H9 (cell line): ENCODE measurements around the gene CCDC33. TPM values are rescaled to one million over a fixed set of nuclear protein-coding genes. Genes with fewer than 3 reads are reported as not detected.

Experiments used
- DNase-seq: peaks from one replicate; pipeline ENCODE4 v3.0.0-alpha.2; 2017
- H2AFZ ChIP-seq: one replicate; pipeline ENCODE4 v1.6.1; 2013; ENCODE audit warnings: mild to moderate bottlenecking, low read length, control low read depth, moderate library complexity
- H2AK5ac ChIP-seq: 2 replicates; pipeline ENCODE4 v1.6.1; 2013; ENCODE audit warnings: low read length, control low read depth, mixed read lengths; ENCODE audit not compliant: insufficient read length
- H2BK120ac ChIP-seq: one replicate; pipeline ENCODE4 v1.6.1; 2013; ENCODE audit warnings: low read depth, mild to moderate bottlenecking, low read length, control low read depth, inconsistent platforms; ENCODE audit not compliant: poor library complexity, severe bottlenecking
- H2BK12ac ChIP-seq: 2 replicates; pipeline ENCODE4 v1.6.1; 2013; ENCODE audit warnings: low read length, control low read depth, mixed read lengths, low read depth; ENCODE audit not compliant: insufficient read length
- H2BK15ac ChIP-seq: 2 replicates; pipeline ENCODE4 v1.6.1; 2013; ENCODE audit warnings: low read depth, low read length, control low read depth
- H2BK20ac ChIP-seq: one replicate; pipeline ENCODE4 v1.6.1; 2013; ENCODE audit warnings: low read depth, mild to moderate bottlenecking, low read length, control low read depth, inconsistent platforms; ENCODE audit not compliant: poor library complexity, severe bottlenecking
- H2BK5ac ChIP-seq: 2 replicates; pipeline ENCODE4 v1.6.1; 2013; ENCODE audit warnings: low read length, control low read depth, mixed read lengths; ENCODE audit not compliant: insufficient read length
- H3K14ac ChIP-seq: 2 replicates; pipeline ENCODE4 v1.6.1; 2013; ENCODE audit warnings: low read length, control low read depth; ENCODE audit not compliant: insufficient read depth
- H3K18ac ChIP-seq: 2 replicates; pipeline ENCODE4 v1.6.1; 2013; ENCODE audit warnings: low read depth, mild to moderate bottlenecking, mixed read lengths, low read length, control low read depth; ENCODE audit not compliant: insufficient read length
- H3K23ac ChIP-seq: 2 replicates; pipeline ENCODE4 v1.6.1; 2013; ENCODE audit warnings: low read length, control low read depth, mixed read lengths, low read depth; ENCODE audit not compliant: insufficient read length
- H3K23me2 ChIP-seq: 2 replicates; pipeline ENCODE4 v1.6.1; 2013; ENCODE audit warnings: low read depth, mild to moderate bottlenecking, mixed read lengths, low read length, control low read depth; ENCODE audit not compliant: insufficient read length, poor library complexity, severe bottlenecking
- H3K27ac ChIP-seq: 2 replicates; pipeline ENCODE4 v1.5.1; 2013; ENCODE audit warnings: low read length, control low read depth, mixed read lengths, low read depth; ENCODE audit not compliant: insufficient read length
- H3K27me3 ChIP-seq: 2 replicates; pipeline ENCODE4 v1.6.1; 2013; ENCODE audit warnings: low read length, control low read depth, inconsistent platforms; ENCODE audit not compliant: insufficient read depth
- H3K4ac ChIP-seq: 2 replicates; pipeline ENCODE4 v1.6.1; 2013; ENCODE audit warnings: low read depth, mild to moderate bottlenecking, control low read depth, inconsistent platforms, low read length, moderate library complexity
- H3K4me1 ChIP-seq: 2 replicates; pipeline ENCODE4 v1.6.1; 2013; ENCODE audit warnings: low read length, control low read depth, inconsistent platforms; ENCODE audit not compliant: insufficient read depth
- H3K4me2 ChIP-seq: 2 replicates; pipeline ENCODE4 v1.6.1; 2013; ENCODE audit warnings: low read length, control low read depth, mixed read lengths; ENCODE audit not compliant: insufficient read length, insufficient read depth
- H3K56ac ChIP-seq: 2 replicates; pipeline ENCODE4 v1.6.1; 2013; ENCODE audit warnings: low read depth, mild to moderate bottlenecking, mixed read lengths, low read length, control low read depth; ENCODE audit not compliant: insufficient read length
- H3K79me1 ChIP-seq: 2 replicates; pipeline ENCODE4 v1.6.1; 2013; ENCODE audit warnings: low read depth, mild to moderate bottlenecking, moderate library complexity, low read length, control low read depth, inconsistent platforms; ENCODE audit not compliant: insufficient read depth, poor library complexity, severe bottlenecking
- H3K79me2 ChIP-seq: 2 replicates; pipeline ENCODE4 v1.6.1; 2013; ENCODE audit warnings: low read length, control low read depth, inconsistent platforms; ENCODE audit not compliant: insufficient read depth
- H3K9ac ChIP-seq: 2 replicates; pipeline ENCODE4 v1.6.1; 2013; ENCODE audit warnings: low read length, control low read depth, mixed read lengths; ENCODE audit not compliant: insufficient read length; ENCODE audit errors: extremely low read depth
- H3K9me3 ChIP-seq: one replicate; pipeline ENCODE4 v1.6.1; 2013; ENCODE audit warnings: low read depth, low read length, inconsistent platforms; ENCODE audit not compliant: control insufficient read depth
- H3T11ph ChIP-seq: one replicate; pipeline ENCODE4 v1.6.1; 2013; ENCODE audit warnings: mild to moderate bottlenecking, low read length, control low read depth, inconsistent platforms
- H4K20me1 ChIP-seq: one replicate; pipeline ENCODE4 v1.6.1; 2013; ENCODE audit not compliant: control insufficient read depth, insufficient read length, insufficient read depth
- H4K5ac ChIP-seq: 2 replicates; pipeline ENCODE4 v1.6.1; 2013; ENCODE audit warnings: low read depth, mild to moderate bottlenecking, mixed read lengths, low read length, control low read depth; ENCODE audit not compliant: insufficient read length
- H4K8ac ChIP-seq: replicated peaks from 2 replicates; pipeline ENCODE4 v1.6.1; 2013; ENCODE audit warnings: low read length, control low read depth, mixed read lengths, low read depth; ENCODE audit not compliant: insufficient read length
- H4K91ac ChIP-seq: 2 replicates; pipeline ENCODE4 v1.6.1; 2013; ENCODE audit warnings: low read depth, mild to moderate bottlenecking, moderate library complexity, mixed read lengths, low read length, control low read depth; ENCODE audit not compliant: insufficient read length
- H3K27ac Mint-ChIP-seq, 3 experiments: 2 replicates in 2 of 3; 3 replicates in 1 of 3; pipeline ENCODE4 v1.8.0; 2020 to 2021; ENCODE audit warnings: mixed read lengths in 3 of 3, mild to moderate bottlenecking in 1 of 3, moderate library complexity in 1 of 3
- H3K27me3 Mint-ChIP-seq: 2 replicates; pipeline ENCODE4 v1.8.0; 2021; ENCODE audit warnings: low read depth, mild to moderate bottlenecking, moderate library complexity, mixed read lengths
- H3K36me3 Mint-ChIP-seq, 3 experiments: 2 replicates in 2 of 3; 3 replicates in 1 of 3; pipeline ENCODE4 v1.8.0; 2020 to 2021; ENCODE audit warnings: low read depth in 3 of 3, mixed read lengths in 3 of 3; ENCODE audit not compliant: insufficient read depth in 1 of 3
- H3K4me1 Mint-ChIP-seq, 2 experiments: 2 replicates each; pipeline ENCODE4 v1.8.0; 2020; ENCODE audit warnings: mixed read lengths in 2 of 2
- H3K4me3 Mint-ChIP-seq, 2 experiments: 2 replicates in 1 of 2; 3 replicates in 1 of 2; pipeline ENCODE4 v1.8.0; 2020 to 2021; ENCODE audit warnings: mild to moderate bottlenecking in 2 of 2, mixed read lengths in 2 of 2, moderate library complexity in 1 of 2
- H3K9me3 Mint-ChIP-seq, 2 experiments: 2 replicates in 1 of 2; 3 replicates in 1 of 2; pipeline ENCODE4 v1.8.0; 2020; ENCODE audit warnings: mild to moderate bottlenecking in 2 of 2, mixed read lengths in 2 of 2, moderate library complexity in 1 of 2
- CTCF ChIP-seq: fragments of 200-600 bp; sonication (generic); conservative IDR thresholded peaks from 3 replicates; pipeline ENCODE4 v1.8.0; 2021; ENCODE audit warnings: antibody characterized with exemption, mild to moderate bottlenecking
- WGBS: extraction: QIAGEN DNeasy Blood & Tissue Kit; methylation state at CpG from one replicate; pipeline ENCODE4 v1.1.7; 2013; ENCODE audit warnings: missing lambda C conversion rate, low lambda C conversion rate, mixed read lengths; ENCODE audit not compliant: insufficient read length; ENCODE audit errors: extremely low coverage; 5-methylcytosine and 5-hydroxymethylcytosine counted together
- total RNA-seq: library from RNA; stranded (reverse); gene quantifications from 2 replicates; pipeline ENCODE4 v1.2.1, GENCODE V29; 2021

The CCDC33 gene
- total RNA-seq, 1 experiment from 2014 or later = 4.6 TPM

GRCh38 chr15:74208901-74209559 lies 27.1 kb upstream of the CCDC33 start:
- H3K9me3 Mint-ChIP-seq = no peaks in the 10 kb centered on the region
- H3K14ac ChIP-seq = no peak overlapping the region
- no peak overlapping the region for H4K8ac ChIP-seq
- WGBS = no CpG with 5 or more reads among the region's 11 CpGs
- H4K91ac ChIP-seq = no peak overlapping the region
- H2AK5ac ChIP-seq = no peak overlapping the region
- no peak overlapping the region for H3K23ac ChIP-seq
- H3K27ac ChIP-seq = no peak overlapping the region
- H3K27me3 Mint-ChIP-seq = peaks cover 48% of the 10 kb centered on the region
- H3K56ac ChIP-seq = no peak overlapping the region
- DNase-seq = peak; percentile 78
- H3K9me3 ChIP-seq = no peaks in the 10 kb centered on the region
- H3K36me3 Mint-ChIP-seq = peaks cover 11 to 20% (median 13%) of the 10 kb centered on the region in 3 experiments
- peak overlapping the region; percentile 12 for H3K4me2 ChIP-seq
- peak overlapping the region; percentile 40 to 73 for H3K4me3 Mint-ChIP-seq
- H3K4me1 Mint-ChIP-seq = peaks cover 72 to 75% of the 10 kb centered on the region in 2 experiments
- peaks cover 14% of the 10 kb centered on the region; the same call in 1 of the 2 replicates for H3K4me1 ChIP-seq
- H2BK120ac ChIP-seq = no peak overlapping the region
- H3K27me3 ChIP-seq = no peaks in the 10 kb centered on the region
- H4K20me1 ChIP-seq = no peaks in the 10 kb centered on the region
- H3T11ph ChIP-seq = no peak overlapping the region
- no peak overlapping the region for H2BK20ac ChIP-seq
- H2BK5ac ChIP-seq = no peak overlapping the region
- H4K5ac ChIP-seq = no peak overlapping the region
- H3K18ac ChIP-seq = no peak overlapping the region
- no peak overlapping the region for H2AFZ ChIP-seq
- no peaks in the 10 kb centered on the region for H3K79me1 ChIP-seq
- no peak overlapping the region for H3K4ac ChIP-seq
- H3K23me2 ChIP-seq = peaks cover 6% of the 10 kb centered on the region
- no peak overlapping the region for H3K9ac ChIP-seq
- TF ChIP-seq CTCF = no peak
- peak overlapping the region; percentile 81 to 95 (median 85) for H3K27ac Mint-ChIP-seq
- no peak overlapping the region for H2BK12ac ChIP-seq
- H3K79me2 ChIP-seq = no peaks in the 10 kb centered on the region
- H2BK15ac ChIP-seq = no peak overlapping the region
